ENCODE measurements around the gene CNTNAP2. TPM values are rescaled to one million over a fixed set of nuclear protein-coding genes. Genes with fewer than 3 reads are reported as not detected.

CNTNAP2 gene
- total and polyA plus RNA-seq, 2 of the 13 experiments (the other 11 are each of a cell fraction or from before 2014, with no cell fraction given) = 0.40 to 0.42 TPM

DNA sequence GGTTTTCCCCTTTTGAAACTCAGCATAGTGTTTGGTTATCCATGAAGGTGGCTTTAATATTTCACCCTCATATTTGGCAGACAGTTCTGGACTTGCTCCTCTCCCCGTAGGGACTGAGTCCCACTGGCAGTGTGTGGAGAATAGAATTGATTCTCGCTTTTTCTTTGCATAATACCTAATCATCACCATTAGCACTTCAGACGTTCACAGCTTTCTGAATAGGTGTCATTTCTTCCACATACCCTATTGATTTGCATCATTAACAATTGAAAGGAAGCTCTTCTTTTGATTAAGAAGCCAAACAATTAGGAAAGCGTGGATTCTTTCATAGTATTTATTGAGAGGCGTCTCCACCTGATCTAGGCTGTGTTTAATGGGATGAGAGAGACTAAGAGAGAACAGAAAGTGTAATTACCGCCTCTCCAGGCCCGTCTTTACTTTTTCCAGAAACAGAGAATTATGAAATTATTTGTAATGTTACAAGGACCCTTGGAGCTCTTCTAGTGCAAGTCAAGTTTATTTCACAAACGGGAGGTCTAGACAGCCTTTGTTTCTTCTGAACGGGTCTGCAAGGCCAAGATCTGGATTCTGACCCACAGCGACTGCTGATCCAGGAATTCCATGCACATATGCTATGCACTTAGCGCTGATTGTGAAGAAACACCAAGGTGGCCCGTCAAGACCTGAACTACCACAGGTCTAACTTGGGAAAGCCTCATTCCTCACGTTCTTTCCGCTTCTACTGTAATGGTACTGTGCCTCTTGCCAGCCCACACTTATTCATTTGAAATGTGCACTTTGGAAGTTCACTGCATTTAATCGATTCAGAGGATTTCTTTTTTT lies 2224.1 kb downstream of the CNTNAP2 start:
- H3K9me3 ChIP-seq (ENCODE audit: low read length) = no peaks in the 10 kb centered on the region
- peaks cover 33% of the 10 kb centered on the region for H3K4me1 ChIP-seq (ENCODE audit: insufficient read depth, low read length)
- H3K79me2 ChIP-seq (ENCODE audit: insufficient read depth, low read length) = no peaks in the 10 kb centered on the region
- no peaks in the 10 kb centered on the region for H3K36me3 ChIP-seq (replicated peaks in 1 of 2; ENCODE audit: control insufficient read depth in 1 of 2, insufficient read depth in 2 of 2, low read length in 2 of 2)
- no peak for DNase-seq (ENCODE audit: low spot score)
- H3K9ac ChIP-seq (ENCODE audit: insufficient read depth, low read depth, low read length) = no peak overlapping the region
- ATAC-seq = no peak
- in situ Hi-C loops (cut with HindIII; ENCODE audit: extremely low pct_ligation_motif_present, low pct_unique_long_range_greater_than_20kb) (no loop called here), intact Hi-C loops (cut with micrococcal nuclease; ENCODE audit: unreplicated experiment) (no loop called here)
- BruUV-seq (replicated peaks) = no TSS peak
- no peak overlapping the region for H3K4me3 ChIP-seq (replicated peaks in 1 of 3; ENCODE audit: insufficient read depth in 1 of 3, low read depth in 2 of 3, low read length in 3 of 3)
- CTCF ChIA-PET (ENCODE audit: low intra/inter-chr PET ratio, low total read pairs) = no interaction called here
- no peaks in the 10 kb centered on the region for H4K20me1 ChIP-seq (ENCODE audit: insufficient read depth, low read length)
- POLR2A ChIA-PET = no interaction called here
- TF ChIP-seq, protein P1, sequence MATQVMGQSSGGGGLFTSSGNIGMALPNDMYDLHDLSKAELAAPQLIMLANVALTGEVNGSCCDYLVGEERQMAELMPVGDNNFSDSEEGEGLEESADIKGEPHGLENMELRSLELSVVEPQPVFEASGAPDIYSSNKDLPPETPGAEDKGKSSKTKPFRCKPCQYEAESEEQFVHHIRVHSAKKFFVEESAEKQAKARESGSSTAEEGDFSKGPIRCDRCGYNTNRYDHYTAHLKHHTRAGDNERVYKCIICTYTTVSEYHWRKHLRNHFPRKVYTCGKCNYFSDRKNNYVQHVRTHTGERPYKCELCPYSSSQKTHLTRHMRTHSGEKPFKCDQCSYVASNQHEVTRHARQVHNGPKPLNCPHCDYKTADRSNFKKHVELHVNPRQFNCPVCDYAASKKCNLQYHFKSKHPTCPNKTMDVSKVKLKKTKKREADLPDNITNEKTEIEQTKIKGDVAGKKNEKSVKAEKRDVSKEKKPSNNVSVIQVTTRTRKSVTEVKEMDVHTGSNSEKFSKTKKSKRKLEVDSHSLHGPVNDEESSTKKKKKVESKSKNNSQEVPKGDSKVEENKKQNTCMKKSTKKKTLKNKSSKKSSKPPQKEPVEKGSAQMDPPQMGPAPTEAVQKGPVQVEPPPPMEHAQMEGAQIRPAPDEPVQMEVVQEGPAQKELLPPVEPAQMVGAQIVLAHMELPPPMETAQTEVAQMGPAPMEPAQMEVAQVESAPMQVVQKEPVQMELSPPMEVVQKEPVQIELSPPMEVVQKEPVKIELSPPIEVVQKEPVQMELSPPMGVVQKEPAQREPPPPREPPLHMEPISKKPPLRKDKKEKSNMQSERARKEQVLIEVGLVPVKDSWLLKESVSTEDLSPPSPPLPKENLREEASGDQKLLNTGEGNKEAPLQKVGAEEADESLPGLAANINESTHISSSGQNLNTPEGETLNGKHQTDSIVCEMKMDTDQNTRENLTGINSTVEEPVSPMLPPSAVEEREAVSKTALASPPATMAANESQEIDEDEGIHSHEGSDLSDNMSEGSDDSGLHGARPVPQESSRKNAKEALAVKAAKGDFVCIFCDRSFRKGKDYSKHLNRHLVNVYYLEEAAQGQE (IDR thresholded peaks at IDR 0.05; ENCODE audit: borderline replicate concordance in 1 of 2, low read depth in 1 of 2, low read length in 2 of 2) = no peak
- TF ChIP-seq SP5 (CRISPR knock-in tag; IDR thresholded peaks at IDR 0.05; ENCODE audit: borderline replicate concordance, low read depth) = no peak
- no peak for TF ChIP-seq ZNF17 (CRISPR knock-in tag; IDR thresholded peaks at IDR 0.05)
- no peak for TF ChIP-seq UBTF (CRISPR knock-in tag; IDR thresholded peaks at IDR 0.05)
- no peak for TF ChIP-seq ZNF570 (CRISPR knock-in tag; IDR thresholded peaks at IDR 0.05; ENCODE audit: borderline replicate concordance)
- H2AFZ ChIP-seq (ENCODE audit: low read length) = no peak overlapping the region
- no peak overlapping the region for H3K4me2 ChIP-seq (ENCODE audit: low read depth, low read length)
- WGBS (ENCODE audit: low lambda C conversion rate) = 76% methylated on average over 15 of the region's 15 CpGs
- no peak for FAIRE-seq
- H3K27ac ChIP-seq (ENCODE audit: extremely low read length, insufficient read depth, low read length) = no peak overlapping the region
- H3K27me3 ChIP-seq (ENCODE audit: control insufficient read depth in 1 of 2, insufficient read depth in 2 of 2, low read length in 2 of 2) = peaks cover 0 to 32% of the 10 kb centered on the region in 2 experiments; a peak in 4 of 5 replicates
